NCI-H2196 treated with DMSO at 0.1 percent for 48 hours (cell line): ENCODE data around the gene DPH1.

ENCODE experiments used
- DNase-seq: peaks from one replicate; lab custom pipeline; 2025; ENCODE audit not compliant: unreplicated experiment; lab: John Stamatoyannopoulos, UW

Gene DPH1

GRCh38 chr17:2076087-2076984, 46.4 kb downstream of the DPH1 start:
- DNase-seq: no peak

GRCh38 chr17:2077040-2077439, 47.1 kb downstream of the DPH1 start:
- DNase-seq: no peak

GRCh38 chr17:2081564-2081963, 51.6 kb downstream of the DPH1 start:
- DNase-seq: no peak

GRCh38 chr17:2082003-2082781, 52.2 kb downstream of the DPH1 start:
- DNase-seq: no peak

GRCh38 chr17:2083613-2084035, 53.7 kb downstream of the DPH1 start:
- DNase-seq: no peak

GRCh38 chr17:2084036-2084765, 54.2 kb downstream of the DPH1 start:
- DNase-seq: no peak

- no peak for DNase-seq
Observed at GRCh38 chr17:2084766-2085647, 55.1 kb downstream of the DPH1 start.

GRCh38 chr17:2085648-2085949, 55.6 kb downstream of the DPH1 start:
- DNase-seq: no peak

GRCh38 chr17:2086306-2086705, 56.4 kb downstream of the DPH1 start:
- DNase-seq: no peak

- DNase-seq: no peak
Observed at GRCh38 chr17:2087597-2088211, 57.8 kb downstream of the DPH1 start.

GRCh38 chr17:2089021-2089422, 59.1 kb downstream of the DPH1 start:
- no peak for DNase-seq

- no peak for DNase-seq
Observed at GRCh38 chr17:2090210-2090641, 60.3 kb downstream of the DPH1 start.

GRCh38 chr17:2090804-2091534, 61.0 kb downstream of the DPH1 start:
- DNase-seq: no peak

- DNase-seq: no peak
Observed at GRCh38 chr17:2092253-2092652, 62.3 kb downstream of the DPH1 start.

GRCh38 chr17:2093349-2093748, 63.4 kb downstream of the DPH1 start:
- no peak for DNase-seq
